ENCODE measurements around the gene USP28.

The USP28 gene

GRCh38 chr11:113874581-113875233 is 665 bp downstream of the USP28 start:
- DNase-seq (ENCODE audit: insufficient read length) = no peak
- FAIRE-seq = no peak
- TF ChIP-seq POLR2AphosphoS5 (IDR thresholded peaks at IDR 0.05; ENCODE audit: low read depth, low read length) = no peak
- no peak for TF ChIP-seq POLR2A (IDR thresholded peaks at IDR 0.05; ENCODE audit: low read depth, low read length)
- no peak for TF ChIP-seq TAF1 (IDR thresholded peaks at IDR 0.05; ENCODE audit: borderline replicate concordance, low read depth, low read length)

- FAIRE-seq (no peak), DNase-seq (ENCODE audit: insufficient read length) (no peak)
- TF ChIP-seq POLR2AphosphoS5 (IDR thresholded peaks at IDR 0.05; ENCODE audit: low read depth, low read length) (no peak), TAF1 (IDR thresholded peaks at IDR 0.05; ENCODE audit: borderline replicate concordance, low read depth, low read length) (no peak), POLR2A (IDR thresholded peaks at IDR 0.05; ENCODE audit: low read depth, low read length) (no peak)
Observed at GRCh38 chr11:113874096-113874495, 1.3 kb downstream of the USP28 start.

- TF ChIP-seq POLR2AphosphoS5 (IDR thresholded peaks at IDR 0.05; ENCODE audit: low read depth, low read length) (no peak), POLR2A (IDR thresholded peaks at IDR 0.05; ENCODE audit: low read depth, low read length) (no peak), TAF1 (IDR thresholded peaks at IDR 0.05; ENCODE audit: borderline replicate concordance, low read depth, low read length) (no peak)
- FAIRE-seq = peak; percentile 73
- DNase-seq (ENCODE audit: insufficient read length) = no peak
Observed at GRCh38 chr11:113873236-113873626, 2.1 kb downstream of the USP28 start.

GRCh38 chr11:113871336-113871735 is 4.0 kb downstream of the USP28 start:
- DNase-seq (ENCODE audit: insufficient read length) (no peak), FAIRE-seq (no peak)
- TF ChIP-seq TAF1 (IDR thresholded peaks at IDR 0.05; ENCODE audit: borderline replicate concordance, low read depth, low read length) (no peak), POLR2A (IDR thresholded peaks at IDR 0.05; ENCODE audit: low read depth, low read length) (no peak), POLR2AphosphoS5 (IDR thresholded peaks at IDR 0.05; ENCODE audit: low read depth, low read length) (no peak)

- no peak for TF ChIP-seq POLR2A (IDR thresholded peaks at IDR 0.05; ENCODE audit: low read depth, low read length)
- TF ChIP-seq POLR2AphosphoS5 (IDR thresholded peaks at IDR 0.05; ENCODE audit: low read depth, low read length) = no peak
- no peak for TF ChIP-seq TAF1 (IDR thresholded peaks at IDR 0.05; ENCODE audit: borderline replicate concordance, low read depth, low read length)
- FAIRE-seq = no peak
Observed at GRCh38 chr11:113867843-113868503, 7.4 kb downstream of the USP28 start.

GRCh38 chr11:113865873-113866272 is 9.5 kb downstream of the USP28 start:
- TF ChIP-seq POLR2A (IDR thresholded peaks at IDR 0.05; ENCODE audit: low read depth, low read length) (no peak), TAF1 (IDR thresholded peaks at IDR 0.05; ENCODE audit: borderline replicate concordance, low read depth, low read length) (no peak)
- FAIRE-seq (no peak), DNase-seq (ENCODE audit: insufficient read length) (no peak)

More at GRCh38 chr11:113867843-113868503, 7.4 kb downstream of the USP28 start:
- no peak for DNase-seq (ENCODE audit: insufficient read length)

- DNase-seq (ENCODE audit: insufficient read length) = no peak
- FAIRE-seq = no peak
- TF ChIP-seq TAF1 (IDR thresholded peaks at IDR 0.05; ENCODE audit: borderline replicate concordance, low read depth, low read length) (no peak), POLR2AphosphoS5 (IDR thresholded peaks at IDR 0.05; ENCODE audit: low read depth, low read length) (no peak), POLR2A (IDR thresholded peaks at IDR 0.05; ENCODE audit: low read depth, low read length) (no peak)
Observed at GRCh38 chr11:113864410-113864809, 11.0 kb downstream of the USP28 start.

- TF ChIP-seq POLR2AphosphoS5 (IDR thresholded peaks at IDR 0.05; ENCODE audit: low read depth, low read length) (no peak), POLR2A (IDR thresholded peaks at IDR 0.05; ENCODE audit: low read depth, low read length) (no peak), TAF1 (IDR thresholded peaks at IDR 0.05; ENCODE audit: borderline replicate concordance, low read depth, low read length) (no peak)
- FAIRE-seq = no peak
- no peak for DNase-seq (ENCODE audit: insufficient read length)
Observed at GRCh38 chr11:113862435-113862834, 12.9 kb downstream of the USP28 start.

- FAIRE-seq (peak; percentile 95), DNase-seq (ENCODE audit: insufficient read length) (no peak)
- TF ChIP-seq POLR2AphosphoS5 (IDR thresholded peaks at IDR 0.05; ENCODE audit: low read depth, low read length) (no peak), POLR2A (IDR thresholded peaks at IDR 0.05; ENCODE audit: low read depth, low read length) (no peak), TAF1 (IDR thresholded peaks at IDR 0.05; ENCODE audit: borderline replicate concordance, low read depth, low read length) (no peak)
Observed at GRCh38 chr11:113859665-113860064, 15.7 kb downstream of the USP28 start.

- DNase-seq (ENCODE audit: insufficient read length) (no peak), FAIRE-seq (no peak)
- TF ChIP-seq POLR2A (IDR thresholded peaks at IDR 0.05; ENCODE audit: low read depth, low read length) (no peak), TAF1 (IDR thresholded peaks at IDR 0.05; ENCODE audit: borderline replicate concordance, low read depth, low read length) (no peak), POLR2AphosphoS5 (IDR thresholded peaks at IDR 0.05; ENCODE audit: low read depth, low read length) (no peak)
Observed at GRCh38 chr11:113856966-113857759, 18.2 kb downstream of the USP28 start.

- DNase-seq (ENCODE audit: insufficient read length) (no peak), FAIRE-seq (no peak)
- TF ChIP-seq POLR2AphosphoS5 (IDR thresholded peaks at IDR 0.05; ENCODE audit: low read depth, low read length) (no peak), POLR2A (IDR thresholded peaks at IDR 0.05; ENCODE audit: low read depth, low read length) (no peak), TAF1 (IDR thresholded peaks at IDR 0.05; ENCODE audit: borderline replicate concordance, low read depth, low read length) (no peak)
Observed at GRCh38 chr11:113855803-113856202, 19.6 kb downstream of the USP28 start.
